Activated CD8-positive, alpha-beta memory T cell treated with anti-CD3 and anti-CD28 coated beads, Interleukin-2, amount 50 U/mL, for 1 hour (primary cell): ENCODE measurements around the gene CELF2.

ENCODE experiments used
- DNase-seq: peaks from one replicate; pipeline ENCODE4 v3.0.0-alpha.2; 2020; ENCODE audit errors: extremely low read depth

The CELF2 gene

GRCh38 chr10:11246752-11247467 is 229.2 kb downstream of the CELF2 start:
- DNase-seq, result no peak

- no peak for DNase-seq
Observed at GRCh38 chr10:11249152-11249807, 231.6 kb downstream of the CELF2 start.

GRCh38 chr10:11249808-11250195 is 232.1 kb downstream of the CELF2 start:
- no peak for DNase-seq

GRCh38 chr10:11250304-11250703 is 232.6 kb downstream of the CELF2 start:
- no peak for DNase-seq

- DNase-seq, result no peak
Observed at GRCh38 chr10:11252887-11253286, 235.2 kb downstream of the CELF2 start.

GRCh38 chr10:11253385-11254002 is 235.8 kb downstream of the CELF2 start:
- DNase-seq, result no peak

- DNase-seq, result no peak
Observed at GRCh38 chr10:11255156-11255555, 237.5 kb downstream of the CELF2 start.

GRCh38 chr10:11255796-11256444 is 238.2 kb downstream of the CELF2 start:
- DNase-seq, result no peak

- no peak for DNase-seq
Observed at GRCh38 chr10:11256896-11257295, 239.2 kb downstream of the CELF2 start.

GRCh38 chr10:11257440-11258090 is 239.9 kb downstream of the CELF2 start:
- no peak for DNase-seq

GRCh38 chr10:11260170-11260569 is 242.5 kb downstream of the CELF2 start:
- no peak for DNase-seq

- DNase-seq, result no peak
Observed at GRCh38 chr10:11261143-11261542, 243.5 kb downstream of the CELF2 start.

- DNase-seq, result no peak
Observed at GRCh38 chr10:11261687-11262493, 244.2 kb downstream of the CELF2 start.

- no peak for DNase-seq
Observed at GRCh38 chr10:11262494-11263345, 245.0 kb downstream of the CELF2 start.

- no peak for DNase-seq
Observed at GRCh38 chr10:11263767-11264166, 246.1 kb downstream of the CELF2 start.

- DNase-seq, result no peak
Observed at GRCh38 chr10:11264296-11265048, 246.8 kb downstream of the CELF2 start.

- DNase-seq, result no peak
Observed at GRCh38 chr10:11265484-11265883, 247.8 kb downstream of the CELF2 start.

GRCh38 chr10:11266426-11266825 is 248.8 kb downstream of the CELF2 start:
- no peak for DNase-seq

GRCh38 chr10:11270135-11270857 is 252.6 kb downstream of the CELF2 start:
- DNase-seq, result peak; percentile 45
